ENCODE data around the gene RNF31. TPM values are rescaled to one million over a fixed set of nuclear protein-coding genes. Genes with fewer than 3 reads are reported as not detected.

RNF31 gene
- total RNA-seq, 8 experiments from 2014 or later, result 35.0 to 79.5 (median 46.3) TPM

DNA sequence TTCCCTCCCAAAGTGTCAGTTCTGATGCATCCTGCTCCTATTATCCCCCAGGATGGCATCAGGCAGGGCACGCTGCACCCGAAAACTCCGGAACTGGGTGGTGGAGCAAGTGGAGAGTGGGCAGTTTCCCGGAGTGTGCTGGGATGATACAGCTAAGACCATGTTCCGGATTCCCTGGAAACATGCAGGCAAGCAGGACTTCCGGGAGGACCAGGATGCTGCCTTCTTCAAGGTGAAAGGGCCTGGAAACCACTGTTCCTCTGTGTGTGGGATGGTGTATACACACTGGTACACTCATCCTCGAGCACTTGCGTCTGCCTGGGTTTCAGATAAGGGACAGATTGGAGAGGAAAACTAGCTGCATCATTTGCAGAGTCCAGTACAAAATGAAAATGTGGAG lies 14.8 kb downstream of the RNF31 start:
- 0 to 83% (median 80%) methylated on average over 1 to 2 of the region's 8 CpGs; no CpG with 5 or more reads in 5 of the 10 experiments for WGBS, 10 experiments
- in situ Hi-C loops (cut with MboI; ENCODE audit: low pct_unique_long_range_greater_than_20kb in 2 of 9, low sequenced_read_pairs in 9 of 9, unreplicated experiment in 9 of 9), result no loop called here

GRCh38 chr14:24164518-24164991 lies 17.3 kb downstream of the RNF31 start:
- in situ Hi-C loops (cut with MboI; ENCODE audit: low pct_unique_long_range_greater_than_20kb in 2 of 9, low sequenced_read_pairs in 9 of 9, unreplicated experiment in 9 of 9), result no loop called here
- no peak for ATAC-seq (replicated peaks in 6 of 8)
- peaks cover 9 to 13% of the 10 kb centered on the region in 2 donors for H3K4me1 ChIP-seq (replicated peaks in 1 of 2)
- WGBS, 10 experiments, result 84 to 100% (median 98%) methylated on average over 3 to 7 of the region's 14 CpGs; no CpG with 5 or more reads in 7 of the 10 experiments
- H3K27ac ChIP-seq, result no peak overlapping the region
- no peak overlapping the region for H3K4me3 ChIP-seq

More for the DNA sequence above, 14.8 kb downstream of the RNF31 start:
- Histone ChIP-seq H3K4me3 (no peak overlapping the region), H3K27ac (no peak overlapping the region), H3K4me1 (replicated peaks in 1 of 2) (peaks cover 9 to 13% of the 10 kb centered on the region in 2 donors)
- no peak for ATAC-seq (replicated peaks in 6 of 8)

GRCh38 chr14:24165785-24166184 lies 18.5 kb downstream of the RNF31 start:
- Histone ChIP-seq H3K4me3 (no peak overlapping the region), H3K4me1 (replicated peaks in 1 of 2) (peaks cover 7 to 11% of the 10 kb centered on the region in 2 donors), H3K27ac (no peak overlapping the region)
- no peak for ATAC-seq (replicated peaks in 6 of 8)
- in situ Hi-C loops (cut with MboI; ENCODE audit: low pct_unique_long_range_greater_than_20kb in 2 of 9, low sequenced_read_pairs in 9 of 9, unreplicated experiment in 9 of 9), result no loop called here
- WGBS, 10 experiments, result 60 to 100% (median 96%) methylated on average over 1 to 3 of the region's 5 CpGs; no CpG with 5 or more reads in 2 of the 10 experiments

GRCh38 chr14:24167469-24168114 lies 20.3 kb downstream of the RNF31 start:
- Histone ChIP-seq H3K4me3 (no peak overlapping the region), H3K4me1 (replicated peaks in 1 of 2) (no peaks in the 10 kb centered on the region), H3K27ac (no peak overlapping the region)
- in situ Hi-C loops (cut with MboI; ENCODE audit: low pct_unique_long_range_greater_than_20kb in 2 of 9, low sequenced_read_pairs in 9 of 9, unreplicated experiment in 9 of 9), result no loop called here
- no peak for ATAC-seq (replicated peaks in 6 of 8)
- 80 to 100% (median 97%) methylated on average over 1 to 3 of the region's 3 CpGs; no CpG with 5 or more reads in 2 of the 10 experiments for WGBS, 10 experiments

GRCh38 chr14:24171422-24172260 lies 24.3 kb downstream of the RNF31 start, which contains the start of gene REC8:
Gene REC8, plus strand, starts transcription at chr14:24172080. Its CDS starts 473 bp downstream, at chr14:24172553.
- H3K4me3 ChIP-seq, result peak within 1 kb of the TSS; percentile 35 to 72 (median 49)
- no peaks in the 10 kb centered on the region for H3K4me1 ChIP-seq (replicated peaks in 1 of 2)
- peak in 7 of 8 experiments; percentile 8 to 96 (median 94) for ATAC-seq (replicated peaks in 6 of 8)
- H3K27ac ChIP-seq, result peak within 1 kb of the TSS in 1 of 2 donors; percentile 38
- in situ Hi-C loops (cut with MboI; ENCODE audit: low pct_unique_long_range_greater_than_20kb in 2 of 9, low sequenced_read_pairs in 9 of 9, unreplicated experiment in 9 of 9), result no loop called here
- WGBS, 10 experiments, result 13 to 71% (median 43%) methylated on average over 3 to 17 of the region's 63 CpGs; no CpG with 5 or more reads in 3 of the 10 experiments

GRCh38 chr14:24172261-24172860 lies 25.1 kb downstream of the RNF31 start:
- H3K27ac ChIP-seq, result peak overlapping the region in 1 of 2 donors; percentile 5
- ATAC-seq (replicated peaks in 6 of 8), result no peak

GRCh38 chr14:24172871-24173281 lies 25.6 kb downstream of the RNF31 start:
- 42 to 80% (median 61%) methylated on average over 1 to 8 of the region's 20 CpGs; no CpG with 5 or more reads in 7 of the 10 experiments for WGBS, 10 experiments
- H3K4me3 ChIP-seq, result peak overlapping the region in 4 of 5 donors; percentile 42 to 72 (median 58)
- no peak overlapping the region for H3K27ac ChIP-seq
- ATAC-seq (replicated peaks in 6 of 8), result peak in 1 of 8 experiments; percentile 5
- H3K4me1 ChIP-seq (replicated peaks in 1 of 2), result no peaks in the 10 kb centered on the region
- in situ Hi-C loops (cut with MboI; ENCODE audit: low pct_unique_long_range_greater_than_20kb in 2 of 9, low sequenced_read_pairs in 9 of 9, unreplicated experiment in 9 of 9), result no loop called here

More at GRCh38 chr14:24172261-24172860, 25.1 kb downstream of the RNF31 start:
- 0 to 84% methylated on average over 5 to 9 of the region's 30 CpGs; no CpG with 5 or more reads in 8 of the 10 experiments for WGBS, 10 experiments
- in situ Hi-C loops (cut with MboI; ENCODE audit: low pct_unique_long_range_greater_than_20kb in 2 of 9, low sequenced_read_pairs in 9 of 9, unreplicated experiment in 9 of 9), result no loop called here
- Histone ChIP-seq H3K4me3 (peak overlapping the region; percentile 35 to 72 (median 49)), H3K4me1 (replicated peaks in 1 of 2) (no peaks in the 10 kb centered on the region)

DNA sequence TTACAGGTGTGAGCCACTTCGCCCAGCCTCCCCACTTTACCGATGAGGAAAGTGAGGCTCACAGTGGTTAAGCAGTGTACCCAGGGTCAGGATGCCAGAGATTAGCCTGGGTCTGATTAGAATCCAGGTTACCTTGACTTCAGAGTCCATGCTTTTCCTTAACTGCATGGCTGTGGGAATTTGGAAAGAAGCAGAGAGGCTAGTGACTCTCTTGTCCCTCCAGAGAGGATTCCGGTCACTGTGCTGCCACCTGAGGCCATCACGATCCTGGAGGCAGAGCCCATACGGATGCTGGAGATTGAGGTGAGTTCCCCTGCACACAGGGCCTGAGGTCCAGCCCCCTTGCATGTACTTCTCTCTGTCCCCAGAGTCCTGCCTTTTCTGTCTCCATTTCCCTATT lies 29.3 kb downstream of the RNF31 start:
- peaks cover 19 to 23% of the 10 kb centered on the region in 2 donors for H3K4me1 ChIP-seq (replicated peaks in 1 of 2)
- H3K27ac ChIP-seq, result no peak overlapping the region
- H3K4me3 ChIP-seq, result no peak overlapping the region
- WGBS, 10 experiments, result 77 to 100% (median 100%) methylated on average over 2 to 4 of the region's 5 CpGs; no CpG with 5 or more reads in 4 of the 10 experiments
- ATAC-seq (replicated peaks in 6 of 8), result no peak
- in situ Hi-C loops (cut with MboI; ENCODE audit: low pct_unique_long_range_greater_than_20kb in 2 of 9, low sequenced_read_pairs in 9 of 9, unreplicated experiment in 9 of 9), result no loop called here

- H3K4me1 ChIP-seq (replicated peaks in 1 of 2), result peaks cover 19 to 23% of the 10 kb centered on the region in 2 donors
- ATAC-seq (replicated peaks in 6 of 8), result no peak
- H3K27ac ChIP-seq, result no peak overlapping the region
- WGBS, 10 experiments, result 86 to 100% (median 90%) methylated on average over 4 to 8 of the region's 12 CpGs; no CpG with 5 or more reads in 7 of the 10 experiments
- in situ Hi-C loops (cut with MboI; ENCODE audit: low pct_unique_long_range_greater_than_20kb in 2 of 9, low sequenced_read_pairs in 9 of 9, unreplicated experiment in 9 of 9), result no loop called here
- no peak overlapping the region for H3K4me3 ChIP-seq
Measured at GRCh38 chr14:24177041-24177825, 29.9 kb downstream of the RNF31 start.

GRCh38 chr14:24177891-24178290 lies 30.6 kb downstream of the RNF31 start:
- Histone ChIP-seq H3K27ac (no peak overlapping the region), H3K4me3 (no peak overlapping the region), H3K4me1 (replicated peaks in 1 of 2) (peaks cover 19 to 23% of the 10 kb centered on the region in 2 donors)
- WGBS, 10 experiments, result 87% methylated on average over 4 of the region's 14 CpGs; no CpG with 5 or more reads in 9 of the 10 experiments
- no peak for ATAC-seq (replicated peaks in 6 of 8)
- in situ Hi-C loops (cut with MboI; ENCODE audit: low pct_unique_long_range_greater_than_20kb in 2 of 9, low sequenced_read_pairs in 9 of 9, unreplicated experiment in 9 of 9), result no loop called here

- 60 to 100% (median 79%) methylated on average over 1 to 5 of the region's 12 CpGs; no CpG with 5 or more reads in 6 of the 10 experiments for WGBS, 10 experiments
- ATAC-seq (replicated peaks in 6 of 8), result no peak
- H3K27ac ChIP-seq, result peak overlapping the region in 1 of 2 donors; percentile 87
Measured at GRCh38 chr14:24178399-24179178, 31.3 kb downstream of the RNF31 start.

More at GRCh38 chr14:24178399-24179178, 31.3 kb downstream of the RNF31 start:
- H3K4me3 ChIP-seq, result no peak overlapping the region
- H3K4me1 ChIP-seq (replicated peaks in 1 of 2), result peaks cover 19 to 23% of the 10 kb centered on the region in 2 donors
- in situ Hi-C loops (cut with MboI; ENCODE audit: low pct_unique_long_range_greater_than_20kb in 2 of 9, low sequenced_read_pairs in 9 of 9, unreplicated experiment in 9 of 9), result no loop called here
